Fibroblast of mammary gland (primary cell): Measurements from ENCODE around the gene FIG4.

Experiments
- DNase-seq: peaks from one replicate; pipeline ENCODE4 v3.0.0-alpha.2; 2010; ENCODE audit warnings: low read depth
- H3K4me3 ChIP-seq: 2 replicates; pipeline ENCODE4 v1.5.1; 2011; ENCODE audit warnings: low read depth, mild to moderate bottlenecking, low read length, moderate library complexity; ENCODE audit not compliant: control insufficient read depth
- TF ChIP-seq, protein P1 (sequence below): conservative IDR thresholded peaks from 2 replicates; pipeline ENCODE4 v1.5.1; 2011; ENCODE audit warnings: low read depth, low read length, inconsistent platforms; ENCODE audit not compliant: control insufficient read depth, insufficient read depth

FIG4 gene

DNA sequence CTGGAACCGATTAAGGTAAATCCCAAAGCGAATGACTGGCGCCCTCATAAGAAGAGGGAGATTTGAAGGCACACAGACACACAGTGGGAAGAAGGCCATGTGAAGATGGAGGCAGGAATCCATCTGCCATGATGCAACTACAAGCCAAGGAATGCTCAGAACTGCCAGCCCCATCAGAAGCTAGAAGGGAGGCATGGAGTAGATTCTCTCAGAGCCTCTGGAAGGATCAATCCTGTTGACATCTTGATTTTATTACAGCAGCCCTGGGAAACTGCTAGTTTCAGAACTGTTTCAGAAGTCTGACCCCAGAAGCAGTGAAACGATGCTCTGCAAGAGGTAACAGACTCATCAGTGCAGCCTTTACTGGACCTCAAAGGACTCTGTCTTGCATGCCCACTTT is 183.5 kb downstream of the FIG4 start:
- TF ChIP-seq, protein P1, sequence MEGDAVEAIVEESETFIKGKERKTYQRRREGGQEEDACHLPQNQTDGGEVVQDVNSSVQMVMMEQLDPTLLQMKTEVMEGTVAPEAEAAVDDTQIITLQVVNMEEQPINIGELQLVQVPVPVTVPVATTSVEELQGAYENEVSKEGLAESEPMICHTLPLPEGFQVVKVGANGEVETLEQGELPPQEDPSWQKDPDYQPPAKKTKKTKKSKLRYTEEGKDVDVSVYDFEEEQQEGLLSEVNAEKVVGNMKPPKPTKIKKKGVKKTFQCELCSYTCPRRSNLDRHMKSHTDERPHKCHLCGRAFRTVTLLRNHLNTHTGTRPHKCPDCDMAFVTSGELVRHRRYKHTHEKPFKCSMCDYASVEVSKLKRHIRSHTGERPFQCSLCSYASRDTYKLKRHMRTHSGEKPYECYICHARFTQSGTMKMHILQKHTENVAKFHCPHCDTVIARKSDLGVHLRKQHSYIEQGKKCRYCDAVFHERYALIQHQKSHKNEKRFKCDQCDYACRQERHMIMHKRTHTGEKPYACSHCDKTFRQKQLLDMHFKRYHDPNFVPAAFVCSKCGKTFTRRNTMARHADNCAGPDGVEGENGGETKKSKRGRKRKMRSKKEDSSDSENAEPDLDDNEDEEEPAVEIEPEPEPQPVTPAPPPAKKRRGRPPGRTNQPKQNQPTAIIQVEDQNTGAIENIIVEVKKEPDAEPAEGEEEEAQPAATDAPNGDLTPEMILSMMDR: no peak
- H3K4me3 ChIP-seq: no peak overlapping the region
- no peak for DNase-seq
